GM23338 (cell line): ENCODE results near the gene FOXP1. TPM values are rescaled to one million over a fixed set of nuclear protein-coding genes. Genes with fewer than 3 reads are reported as not detected.

ENCODE experiments used
- ATAC-seq: fragments of 200-7000 bp; cut with Tn5 transposase; 3 replicates; pipeline ENCODE4 v1.9.1; 2020
- DNase-seq: peaks from one replicate; pipeline ENCODE4 v3.0.0-alpha.2; 2015; ENCODE audit warnings: low spot score
- H2AFZ ChIP-seq: fragments of 200-600 bp; sonication (generic); 2 replicates; pipeline ENCODE4 v1.8.0; 2016; ENCODE audit warnings: antibody characterized with exemption, mild to moderate bottlenecking, moderate library complexity
- H3F3A ChIP-seq: fragments of 200-600 bp; sonication (generic); replicated peaks from 2 replicates; pipeline ENCODE4 v1.8.0; 2017; ENCODE audit warnings: antibody characterized with exemption, mixed run types, low read depth
- H3K27ac ChIP-seq: fragments of 200-600 bp; sonication (generic); 2 replicates; pipeline ENCODE4 v1.6.1; 2016; ENCODE audit warnings: low read depth
- H3K27me3 ChIP-seq: fragments of 200-600 bp; sonication (generic); 2 replicates; pipeline ENCODE4 v1.8.0; 2016; ENCODE audit warnings: mild to moderate bottlenecking, mixed run types, moderate library complexity; ENCODE audit not compliant: insufficient read depth
- H3K36me3 ChIP-seq: fragments of 200-600 bp; sonication (generic); 2 replicates; pipeline ENCODE4 v1.8.0; 2016; ENCODE audit warnings: mild to moderate bottlenecking; ENCODE audit not compliant: insufficient read depth
- H3K4me1 ChIP-seq: fragments of 200-600 bp; sonication (generic); 2 replicates; pipeline ENCODE4 v1.8.0; 2016; ENCODE audit warnings: mild to moderate bottlenecking, moderate library complexity; ENCODE audit not compliant: insufficient read depth
- H3K4me2 ChIP-seq: fragments of 200-600 bp; sonication (generic); 2 replicates; pipeline ENCODE4 v1.7.1; 2017; ENCODE audit warnings: mixed run types
- H3K4me3 ChIP-seq: fragments of 200-600 bp; sonication (generic); 2 replicates; pipeline ENCODE4 v1.6.1; 2016; ENCODE audit warnings: mixed run types
- H3K79me2 ChIP-seq: fragments of 200-600 bp; sonication (generic); replicated peaks from 2 replicates; pipeline ENCODE4 v1.8.0; 2017; ENCODE audit warnings: mild to moderate bottlenecking; ENCODE audit not compliant: insufficient read depth
- H3K9me2 ChIP-seq: fragments of 200-600 bp; sonication (generic); 2 replicates; pipeline ENCODE4 v1.8.0; 2017; ENCODE audit not compliant: insufficient read depth
- H4K20me1 ChIP-seq: fragments of 200-600 bp; sonication (generic); replicated peaks from 2 replicates; pipeline ENCODE4 v1.8.0; 2017; ENCODE audit warnings: mild to moderate bottlenecking; ENCODE audit not compliant: insufficient read depth
- H3K27ac Mint-ChIP-seq: 2 replicates; pipeline ENCODE4 v1.8.0; 2020; ENCODE audit warnings: inconsistent platforms, mild to moderate bottlenecking, moderate library complexity, mixed read lengths
- H3K27me3 Mint-ChIP-seq: 3 replicates; pipeline ENCODE4 v1.8.0; 2022; ENCODE audit warnings: low read depth, mild to moderate bottlenecking, moderate library complexity, mixed read lengths, inconsistent platforms; ENCODE audit not compliant: insufficient read depth, poor library complexity
- H3K36me3 Mint-ChIP-seq: 3 replicates; pipeline ENCODE4 v1.8.0; 2021; ENCODE audit warnings: low read depth, mild to moderate bottlenecking, inconsistent platforms, moderate library complexity, mixed read lengths
- H3K4me1 Mint-ChIP-seq: 3 replicates; pipeline ENCODE4 v1.8.0; 2020; ENCODE audit warnings: mild to moderate bottlenecking, inconsistent platforms, mixed read lengths
- H3K4me3 Mint-ChIP-seq: 3 replicates; pipeline ENCODE4 v1.8.0; 2021; ENCODE audit warnings: moderate library complexity, mild to moderate bottlenecking, inconsistent platforms, mixed read lengths
- H3K9me3 Mint-ChIP-seq: 3 replicates; pipeline ENCODE4 v1.8.0; 2020; ENCODE audit warnings: moderate library complexity, mild to moderate bottlenecking, inconsistent platforms, mixed read lengths
- CTCF ChIP-seq, 2 experiments: fragments of 200-600 bp in 1 of 2; sonication (generic) in 1 of 2; conservative IDR thresholded peaks; 2 replicates each; pipeline versions ENCODE4 v1.5.1 to v1.6.1; 2016 to 2017; ENCODE audit warnings: antibody characterized with exemption in 2 of 2, low read depth in 2 of 2, mild to moderate bottlenecking in 2 of 2, moderate library complexity in 1 of 2
- EZH2 ChIP-seq: fragments of 200-600 bp; sonication (generic); IDR thresholded peaks from one replicate; pipeline ENCODE4 v1.8.0; 2017; ENCODE audit warnings: antibody characterized with exemption, mild to moderate bottlenecking, low read depth; ENCODE audit not compliant: unreplicated experiment
- POLR2AphosphoS5 ChIP-seq: IDR thresholded peaks from 2 replicates; pipeline ENCODE4 v1.6.1; 2016; ENCODE audit warnings: antibody characterized with exemption, low read depth
- ZNF331 ChIP-seq: fragments of 250-450 bp; sonication (Bioruptor Pico); IDR thresholded peaks from 2 replicates; pipeline ENCODE4 v1.5.0; 2020; ENCODE audit warnings: low read depth, mild to moderate bottlenecking, moderate library complexity
- ZNF462 ChIP-seq: fragments of 250-450 bp; sonication (Bioruptor Pico); IDR thresholded peaks from 2 replicates; pipeline ENCODE4 v1.5.0; 2020; ENCODE audit warnings: mild to moderate bottlenecking, moderate library complexity
- polyA plus RNA-seq: library from polyadenylated mRNA; unstranded; fragments of >200 nt; fragmentation: Nextera tagmentation; extraction: Ambion mirVana; gene quantifications from 2 replicates; pipeline ENCODE4 v1.2.1, GENCODE V29; 2016
- total RNA-seq: library from RNA; depleted of rRNA; stranded (reverse); fragments of >200 nt; shearing (Covaris generic); gene quantifications from 2 replicates; pipeline ENCODE4 v1.2.3, GENCODE V29; 2014

FOXP1 gene
- total and polyA plus RNA-seq, 2 experiments from 2014 or later = 32.9 to 35.5 TPM

GRCh38 chr3:71061037-71061436 lies 522.5 kb downstream of the FOXP1 start (continued):
- TF ChIP-seq ZNF462 (CRISPR knock-in tag) (no peak), POLR2AphosphoS5 (no peak), EZH2 (no peak), CTCF (conservative IDR thresholded peaks at IDR 0.05; ENCODE audit: low read depth in 2 of 2) (no peak)

- H3K9me2 ChIP-seq = no peaks in the 10 kb centered on the region
- ATAC-seq = no peak
- H3K36me3 ChIP-seq = no peaks in the 10 kb centered on the region
- peak overlapping the region; percentile 33 for H3K4me2 ChIP-seq
- TF ChIP-seq POLR2AphosphoS5 = no peak
- TF ChIP-seq ZNF331 (CRISPR knock-in tag) = no peak
- H3K27ac ChIP-seq = no peak overlapping the region
- peaks cover 19% of the 10 kb centered on the region; the same call in 1 of the 2 replicates for H3K27me3 ChIP-seq
- no peaks in the 10 kb centered on the region for H4K20me1 ChIP-seq
- no peak overlapping the region for H3K4me3 Mint-ChIP-seq
- H3K36me3 Mint-ChIP-seq = no peaks in the 10 kb centered on the region
- H3K4me1 Mint-ChIP-seq = peaks cover 69% of the 10 kb centered on the region
- H3F3A ChIP-seq = no peaks in the 10 kb centered on the region
- no peak overlapping the region for H2AFZ ChIP-seq
- H3K9me3 Mint-ChIP-seq = no peaks in the 10 kb centered on the region
- peaks cover 59% of the 10 kb centered on the region for H3K79me2 ChIP-seq
- H3K27ac Mint-ChIP-seq = peak overlapping the region; percentile 15; the same call in 1 of the 2 replicates
- DNase-seq = no peak
- peaks cover 5% of the 10 kb centered on the region for H3K27me3 Mint-ChIP-seq
- no peak overlapping the region for H3K4me3 ChIP-seq
- peaks cover 81% of the 10 kb centered on the region for H3K4me1 ChIP-seq
These were observed 523.0 kb downstream of the FOXP1 start for GRCh38 chr3:71060536-71060935.
